CD8-positive, alpha-beta memory T cell (primary cell): ENCODE data around the gene NDRG3. TPM values are rescaled to one million over a fixed set of nuclear protein-coding genes. Genes with fewer than 3 reads are reported as not detected.
A peak's percentile ranks its signal among the peaks of the same experiment; 100 is the strongest.
"Not testable (repeated sequence)": the region's sequence is repeated elsewhere in the genome, so short reads cannot be mapped to it uniquely, and the experiment has no call there.

Experiments
- CTCF ChIA-PET: fragments of 350-600 bp; sonication (Branson Sonifier 250); formaldehyde crosslinking; loops from one replicate; lab custom pipeline; 2021; ENCODE audit warnings: antibody characterized with exemption; lab: Charles Lee
- POLR2A ChIA-PET: fragments of 350-600 bp; sonication (Branson Sonifier 250); formaldehyde crosslinking; loops from one replicate; lab custom pipeline; 2021; ENCODE audit warnings: antibody characterized with exemption; lab: Charles Lee
- DNase-seq, 5 donors: peaks; one replicate each; pipeline versions ENCODE4 v3.0.0 to v3.0.0-alpha.2; 2020 to 2022; ENCODE audit warnings: mixed read lengths in 1 of 5
- H3K27ac ChIP-seq: one replicate; pipeline ENCODE4 v1.7.0; 2013; ENCODE audit warnings: low read depth, mild to moderate bottlenecking, low read length, moderate library complexity
- H3K27me3 ChIP-seq: 2 replicates; pipeline ENCODE4 v1.7.0; 2013; ENCODE audit warnings: low read length, mild to moderate bottlenecking; ENCODE audit not compliant: insufficient read depth, poor library complexity, severe bottlenecking
- H3K36me3 ChIP-seq: 2 replicates; pipeline ENCODE4 v1.7.0; 2013; ENCODE audit warnings: mild to moderate bottlenecking, low read length, moderate library complexity; ENCODE audit not compliant: insufficient read depth
- H3K4me1 ChIP-seq: 2 replicates; pipeline ENCODE4 v1.7.0; 2013; ENCODE audit warnings: mild to moderate bottlenecking, low read length, moderate library complexity; ENCODE audit not compliant: insufficient read depth
- H3K4me3 ChIP-seq: 2 replicates; pipeline ENCODE4 v1.7.0; 2013; ENCODE audit warnings: mild to moderate bottlenecking, low read length
- H3K9me3 ChIP-seq: 2 replicates; pipeline ENCODE4 v1.7.0; 2013; ENCODE audit warnings: mild to moderate bottlenecking, low read length
- H3K27ac Mint-ChIP-seq, 8 donors: one replicate each; pipeline ENCODE4 v1.8.0; 2020 to 2021; ENCODE audit warnings: mixed read lengths in 8 of 8, mild to moderate bottlenecking in 6 of 8, inconsistent platforms in 3 of 8, moderate library complexity in 3 of 8
- H3K27me3 Mint-ChIP-seq, 2 donors: one replicate each; pipeline ENCODE4 v1.8.0; 2020 to 2021; ENCODE audit warnings: mixed read lengths in 2 of 2, mild to moderate bottlenecking in 1 of 2, moderate library complexity in 1 of 2
- H3K36me3 Mint-ChIP-seq, 3 donors: one replicate each; pipeline ENCODE4 v1.8.0; 2020 to 2021; ENCODE audit warnings: mixed read lengths in 3 of 3, inconsistent platforms in 1 of 3, mild to moderate bottlenecking in 1 of 3
- H3K4me1 Mint-ChIP-seq, 3 donors: one replicate each; pipeline ENCODE4 v1.8.0; 2020 to 2021; ENCODE audit warnings: mixed read lengths in 3 of 3, inconsistent platforms in 1 of 3, mild to moderate bottlenecking in 1 of 3
- H3K4me3 Mint-ChIP-seq, 7 donors: one replicate each; pipeline ENCODE4 v1.8.0; 2020 to 2021; ENCODE audit warnings: mixed read lengths in 7 of 7, mild to moderate bottlenecking in 6 of 7, moderate library complexity in 4 of 7, inconsistent platforms in 2 of 7
- H3K9me3 Mint-ChIP-seq, 5 donors: one replicate each; pipeline ENCODE4 v1.8.0; 2020 to 2022; ENCODE audit warnings: mixed read lengths in 5 of 5, mild to moderate bottlenecking in 3 of 5, moderate library complexity in 2 of 5, inconsistent platforms in 1 of 5
- polyA plus RNA-seq: library from polyadenylated mRNA; unstranded; fragments of 300-500 nt; fragmentation: Illumina TruSeq; gene quantifications from one replicate; pipeline ENCODE4 v1.2.3, GENCODE V29; 2021
- total RNA-seq, 2 experiments: library from RNA; stranded (reverse); gene quantifications; one replicate each; pipeline ENCODE4 v1.2.3, GENCODE V29; 2021

Gene NDRG3
- total and polyA plus RNA-seq, 3 experiments from 2014 or later, result 19.9 to 49.8 (median 20.3) TPM

GRCh38 chr20:36687850-36688249, 58.0 kb downstream of the NDRG3 start:
- Mint-ChIP-seq H3K27me3 (no peaks in the 10 kb centered on the region), H3K27ac (no peak overlapping the region), H3K36me3 (peaks cover 0 to 43% (median 3%) of the 10 kb centered on the region in 3 donors), H3K4me3 (no peak overlapping the region), H3K9me3 (no peaks in the 10 kb centered on the region), H3K4me1 (no peaks in the 10 kb centered on the region)
- peaks cover 9% of the 10 kb centered on the region for H3K36me3 ChIP-seq
- H3K4me1 ChIP-seq, result no peaks in the 10 kb centered on the region
- POLR2A ChIA-PET, result no interaction called here
- H3K9me3 ChIP-seq, result no peaks in the 10 kb centered on the region
- H3K27ac ChIP-seq, result no peak overlapping the region
- no peak for DNase-seq
- CTCF ChIA-PET, result no interaction called here
- H3K4me3 ChIP-seq, result no peak overlapping the region
- H3K27me3 ChIP-seq, result no peaks in the 10 kb centered on the region

GRCh38 chr20:36686944-36687343, 58.9 kb downstream of the NDRG3 start:
- POLR2A ChIA-PET, result no interaction called here
- H3K9me3 Mint-ChIP-seq, result no peaks in the 10 kb centered on the region
- no peaks in the 10 kb centered on the region for H3K27me3 ChIP-seq
- no peak for DNase-seq
- H3K4me3 Mint-ChIP-seq, result no peak overlapping the region
- H3K9me3 ChIP-seq, result no peaks in the 10 kb centered on the region
- H3K27me3 Mint-ChIP-seq, result no peaks in the 10 kb centered on the region
- H3K27ac Mint-ChIP-seq, result peak overlapping the region in 1 of 8 donors; percentile 47
- no peaks in the 10 kb centered on the region for H3K4me1 Mint-ChIP-seq
- H3K36me3 ChIP-seq, result peaks cover 15% of the 10 kb centered on the region
- H3K4me1 ChIP-seq, result no peaks in the 10 kb centered on the region
- no peak overlapping the region for H3K27ac ChIP-seq
- H3K36me3 Mint-ChIP-seq, result peaks cover 3 to 50% (median 9%) of the 10 kb centered on the region in 3 donors
- CTCF ChIA-PET, result no interaction called here
- H3K4me3 ChIP-seq, result no peak overlapping the region

- Histone ChIP-seq H3K27me3 (no peaks in the 10 kb centered on the region), H3K4me1 (no peaks in the 10 kb centered on the region), H3K9me3 (no peaks in the 10 kb centered on the region), H3K27ac (no peak overlapping the region), H3K4me3 (no peak overlapping the region), H3K36me3 (peaks cover 15% of the 10 kb centered on the region)
- no peak for DNase-seq
- H3K9me3 Mint-ChIP-seq, result no peaks in the 10 kb centered on the region
- ChIA-PET POLR2A (no interaction called here), CTCF (no interaction called here)
- H3K27ac Mint-ChIP-seq, result peak overlapping the region in 2 of 8 donors; percentile 38 to 75
- H3K4me1 Mint-ChIP-seq, result no peaks in the 10 kb centered on the region
- H3K36me3 Mint-ChIP-seq, result peaks cover 4 to 51% (median 9%) of the 10 kb centered on the region in 3 donors
- H3K4me3 Mint-ChIP-seq, result no peak overlapping the region
- no peaks in the 10 kb centered on the region for H3K27me3 Mint-ChIP-seq
These were observed 59.4 kb downstream of the NDRG3 start for GRCh38 chr20:36686504-36686903.

GRCh38 chr20:36684747-36685146, 61.1 kb downstream of the NDRG3 start:
- H3K27ac Mint-ChIP-seq, result no peak overlapping the region
- no peaks in the 10 kb centered on the region for H3K9me3 Mint-ChIP-seq
- H3K27ac ChIP-seq, result no peak overlapping the region
- no peaks in the 10 kb centered on the region for H3K9me3 ChIP-seq
- CTCF ChIA-PET, result interaction anchor here (1.4 kb wide), 1 partner anchor 79 kb away, joined by 3 read pairs; the partner anchor contains the start of gene RAB5IF
- DNase-seq, result peak in 1 of 5 donors; percentile 7
- H3K27me3 Mint-ChIP-seq, result no peaks in the 10 kb centered on the region
- peaks cover 4 to 61% (median 13%) of the 10 kb centered on the region in 3 donors for H3K36me3 Mint-ChIP-seq
- no peaks in the 10 kb centered on the region for H3K4me1 ChIP-seq
- peaks cover 22% of the 10 kb centered on the region for H3K36me3 ChIP-seq
- no peaks in the 10 kb centered on the region for H3K4me1 Mint-ChIP-seq
- no peak overlapping the region for H3K4me3 Mint-ChIP-seq
- POLR2A ChIA-PET, result no interaction called here
- H3K4me3 ChIP-seq, result no peak overlapping the region
- no peaks in the 10 kb centered on the region for H3K27me3 ChIP-seq

GRCh38 chr20:36682311-36682710, 63.6 kb downstream of the NDRG3 start:
- Mint-ChIP-seq H3K27ac (peak overlapping the region in 1 of 8 donors; percentile 32), H3K9me3 (no peaks in the 10 kb centered on the region), H3K27me3 (no peaks in the 10 kb centered on the region), H3K36me3 (peaks cover 4 to 59% (median 14%) of the 10 kb centered on the region in 3 donors), H3K4me1 (no peaks in the 10 kb centered on the region), H3K4me3 (no peak overlapping the region)
- POLR2A ChIA-PET, result no interaction called here
- Histone ChIP-seq H3K9me3 (no peaks in the 10 kb centered on the region), H3K27ac (no peak overlapping the region), H3K27me3 (no peaks in the 10 kb centered on the region), H3K4me1 (no peaks in the 10 kb centered on the region), H3K4me3 (no peak overlapping the region), H3K36me3 (peaks cover 22% of the 10 kb centered on the region)
- CTCF ChIA-PET, result interaction anchor here (1.6 kb wide), 1 partner anchor 9 kb away, joined by 4 read pairs; no protein-coding TSS in a partner anchor
- DNase-seq, result no peak

GRCh38 chr20:36677422-36677771, 68.5 kb downstream of the NDRG3 start:
- Histone ChIP-seq H3K4me3 (no peak overlapping the region), H3K27me3 (no peaks in the 10 kb centered on the region), H3K4me1 (no peaks in the 10 kb centered on the region), H3K36me3 (peaks cover 11% of the 10 kb centered on the region), H3K9me3 (no peaks in the 10 kb centered on the region), H3K27ac (no peak overlapping the region)
- Mint-ChIP-seq H3K4me1 (no peaks in the 10 kb centered on the region), H3K27ac (peak overlapping the region in 1 of 8 donors; percentile 57), H3K9me3 (no peaks in the 10 kb centered on the region), H3K4me3 (no peak overlapping the region), H3K27me3 (no peaks in the 10 kb centered on the region), H3K36me3 (peaks cover 4 to 32% (median 13%) of the 10 kb centered on the region in 3 donors)
- POLR2A ChIA-PET, result no interaction called here
- CTCF ChIA-PET, result interaction anchor here (0.5 kb wide), 1 partner anchor 359 kb away, joined by 3 read pairs; no protein-coding TSS in a partner anchor
- DNase-seq, result no peak

GRCh38 chr20:36676701-36677421, 69.0 kb downstream of the NDRG3 start:
- ChIA-PET POLR2A (no interaction called here), CTCF (no interaction called here)
- Histone ChIP-seq H3K4me1 (no peaks in the 10 kb centered on the region), H3K4me3 (no peak overlapping the region), H3K36me3 (peaks cover 6% of the 10 kb centered on the region), H3K27me3 (no peaks in the 10 kb centered on the region), H3K27ac (no peak overlapping the region), H3K9me3 (no peaks in the 10 kb centered on the region)
- Mint-ChIP-seq H3K4me1 (no peaks in the 10 kb centered on the region), H3K27me3 (no peaks in the 10 kb centered on the region), H3K4me3 (no peak overlapping the region), H3K27ac (no peak overlapping the region), H3K36me3 (peaks cover under 1 to 31% (median 8%) of the 10 kb centered on the region in 3 donors), H3K9me3 (no peaks in the 10 kb centered on the region)
- DNase-seq, result no peak

DNA sequence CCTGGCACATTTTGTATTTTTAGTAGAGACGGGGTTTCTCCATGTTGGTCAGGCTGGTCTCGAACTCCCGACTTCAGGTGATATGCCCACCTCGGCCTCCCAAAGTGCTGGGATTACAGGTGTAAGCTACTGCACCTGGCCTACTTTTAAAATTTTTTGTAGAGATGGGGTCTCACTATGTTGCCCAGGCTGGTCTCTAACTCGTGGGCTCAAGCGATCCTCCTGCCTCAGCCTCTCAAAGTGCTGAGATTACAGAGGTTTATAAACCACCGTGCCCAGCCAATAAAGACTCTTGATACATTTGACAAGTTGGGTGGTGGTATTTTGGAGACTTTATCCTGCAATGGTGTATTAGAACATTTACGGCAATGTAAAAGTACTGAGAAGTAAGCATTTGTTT, 70.3 kb downstream of the NDRG3 start:
- H3K27ac Mint-ChIP-seq, result not testable (repeated sequence)

More for the DNA sequence above, 70.3 kb downstream of the NDRG3 start:
- H3K9me3 Mint-ChIP-seq, H3K36me3 ChIP-seq, H3K27me3 ChIP-seq, H3K9me3 ChIP-seq, DNase-seq, H3K27ac ChIP-seq, H3K4me3 ChIP-seq, H3K4me3 Mint-ChIP-seq, POLR2A ChIA-PET, CTCF ChIA-PET, H3K27me3 Mint-ChIP-seq, H3K4me1 ChIP-seq, H3K4me1 Mint-ChIP-seq: not testable (repeated sequence)
- peaks cover 0 to 31% (median 12%) of the 10 kb centered on the region in 3 donors for H3K36me3 Mint-ChIP-seq
